NCI-H1417 treated with DMSO at 0.1 percent for 48 hours (cell line): ENCODE results near the gene KRT4.

Experiments used
- DNase-seq: peaks from one replicate; lab custom pipeline; 2025; lab: John Stamatoyannopoulos, UW

The KRT4 gene

DNA sequence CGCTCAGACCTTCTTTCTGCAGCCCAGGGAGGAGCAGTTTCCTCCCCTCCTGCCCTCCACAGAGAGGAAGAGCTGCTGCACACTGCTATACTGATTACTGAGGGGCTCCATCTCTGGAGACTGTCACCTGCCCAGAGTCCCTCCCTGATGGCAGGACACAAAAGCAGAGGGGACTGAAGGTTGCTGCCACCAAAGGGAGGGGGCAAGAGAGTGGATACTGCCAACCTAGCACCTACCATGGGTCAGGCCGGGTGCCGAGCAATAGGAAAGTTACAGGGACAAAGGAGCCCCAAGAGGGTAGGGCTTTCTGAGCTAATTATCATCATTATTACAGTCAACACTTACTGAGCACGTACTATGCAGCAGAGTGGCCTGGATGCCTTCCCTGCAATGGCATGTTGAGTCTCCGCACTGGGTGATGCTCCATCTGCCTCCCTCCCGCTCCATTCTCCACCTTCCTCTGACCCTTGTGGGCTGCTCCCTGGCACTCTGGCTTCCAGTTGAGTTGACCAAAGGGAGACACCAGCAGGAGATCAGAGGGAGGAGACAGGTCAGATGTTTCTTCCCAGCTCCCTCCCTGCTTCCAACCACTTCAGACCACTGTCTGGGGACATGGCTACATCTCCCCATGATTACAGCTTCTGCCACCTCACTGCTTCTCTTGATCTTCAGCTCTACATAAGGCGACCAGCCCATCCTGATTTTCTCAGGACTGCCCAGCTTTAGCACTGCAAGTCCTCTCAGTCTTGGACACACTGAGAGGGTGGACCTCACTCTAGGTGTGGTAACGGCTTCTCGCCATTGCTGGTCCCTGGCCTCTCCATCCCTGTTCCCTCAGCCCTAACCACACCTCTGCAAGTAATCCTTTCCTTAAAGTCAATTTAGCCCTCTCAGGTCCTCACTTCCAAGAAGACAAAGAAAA is 22.8 kb upstream of the KRT4 start:
- DNase-seq = no peak

- DNase-seq = no peak
These were observed 22.1 kb upstream of the KRT4 start for GRCh38 chr12:52836042-52836466.

DNA sequence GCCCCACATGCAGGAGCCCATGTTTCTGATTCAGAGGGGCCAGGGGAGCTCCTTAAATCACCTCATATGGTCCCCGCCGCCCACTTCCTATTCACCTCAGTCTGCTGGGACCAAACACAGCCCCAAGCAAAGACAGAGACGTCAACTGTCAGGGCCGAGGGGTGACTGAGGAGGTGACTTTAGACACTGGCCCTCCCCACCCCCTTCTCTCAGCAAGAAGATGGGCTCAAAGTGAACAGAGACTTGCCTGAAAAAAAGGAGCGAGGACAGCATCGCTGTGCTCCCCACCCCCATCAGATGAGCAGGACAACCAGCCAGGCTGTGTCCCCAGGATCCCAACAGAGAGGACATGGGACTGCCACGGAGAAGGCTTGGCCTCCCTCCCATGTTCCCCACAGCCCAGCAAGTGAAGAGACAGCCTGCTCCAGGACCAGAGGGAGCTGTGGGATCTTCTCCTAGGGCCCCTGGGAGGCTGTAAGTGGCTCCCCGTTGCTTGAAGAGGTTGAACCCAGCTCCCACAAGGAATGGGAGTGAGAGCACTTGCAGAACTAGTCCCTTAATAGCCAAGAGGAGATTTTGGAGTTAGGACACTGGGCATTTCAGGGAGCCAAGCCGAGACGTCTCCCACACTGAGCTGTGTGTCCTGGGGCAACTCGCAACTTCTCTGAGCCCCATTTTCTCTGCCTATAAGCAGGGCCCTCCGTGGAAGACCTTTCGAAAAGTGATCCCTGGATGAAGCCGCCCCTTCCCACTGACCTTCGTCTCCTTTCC is 21.5 kb upstream of the KRT4 start:
- no peak for DNase-seq

DNA sequence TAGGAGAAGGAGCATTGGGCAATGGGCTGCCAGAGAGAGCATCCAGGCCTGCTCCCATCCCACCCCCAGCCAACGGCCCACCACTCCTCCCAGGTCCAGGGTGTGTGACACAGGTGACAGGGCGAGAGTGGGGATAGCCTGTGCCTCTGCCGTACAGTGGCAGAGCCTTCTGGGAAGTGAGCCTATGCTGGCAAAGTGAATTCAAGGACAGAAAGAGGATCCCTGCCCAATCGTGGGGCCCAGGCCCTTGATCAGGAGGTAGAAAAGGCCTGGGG is 20.7 kb upstream of the KRT4 start:
- no peak for DNase-seq

DNA sequence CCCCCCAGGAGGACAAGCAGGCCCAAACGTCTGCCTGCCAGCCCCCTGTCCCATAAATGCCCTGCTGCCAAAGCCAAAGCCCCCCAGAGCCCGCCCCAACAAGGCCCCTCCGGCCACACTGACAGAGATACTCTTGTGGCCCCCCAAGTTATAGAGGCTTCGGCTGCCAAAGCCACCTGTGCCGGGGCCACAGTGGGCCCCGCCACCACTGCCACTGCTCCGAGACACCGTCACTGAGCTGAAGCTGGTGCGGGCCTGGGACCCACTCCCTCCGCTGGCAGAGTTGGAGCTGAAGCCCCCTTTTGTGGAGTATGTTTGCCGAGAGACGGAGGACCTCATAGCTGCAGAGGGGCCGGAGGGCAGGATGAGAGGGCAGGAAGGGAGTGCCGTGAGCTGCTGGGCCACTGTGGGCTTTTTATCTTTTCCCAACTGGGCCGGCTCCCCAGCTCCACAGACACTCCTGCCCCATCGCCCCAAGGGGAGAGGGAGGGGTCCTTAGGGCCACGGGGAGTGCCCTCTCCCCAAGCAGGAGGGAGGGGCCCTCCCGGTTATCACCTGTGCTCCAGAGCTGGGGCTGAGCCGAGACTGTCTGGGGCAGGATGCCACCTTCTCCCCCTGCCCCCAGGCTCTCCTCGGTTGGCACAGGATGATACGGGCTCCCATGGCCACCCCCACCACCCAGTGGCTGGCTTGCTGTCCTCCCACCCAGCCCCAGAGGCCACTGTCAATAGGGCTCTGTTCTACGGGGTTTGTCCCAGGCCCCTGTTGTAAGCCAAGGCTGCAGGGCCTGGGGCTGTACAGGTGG is 20.2 kb upstream of the KRT4 start, which contains the start of gene KRT79:
KRT79 (minus strand) TSS at position 390 of the 805 bp plus-strand sequence; CDS start at position 339, 51 bp downstream.
- DNase-seq = no peak

- no peak for DNase-seq
These were observed 19.3 kb upstream of the KRT4 start for GRCh38 chr12:52832985-52833905.

DNA sequence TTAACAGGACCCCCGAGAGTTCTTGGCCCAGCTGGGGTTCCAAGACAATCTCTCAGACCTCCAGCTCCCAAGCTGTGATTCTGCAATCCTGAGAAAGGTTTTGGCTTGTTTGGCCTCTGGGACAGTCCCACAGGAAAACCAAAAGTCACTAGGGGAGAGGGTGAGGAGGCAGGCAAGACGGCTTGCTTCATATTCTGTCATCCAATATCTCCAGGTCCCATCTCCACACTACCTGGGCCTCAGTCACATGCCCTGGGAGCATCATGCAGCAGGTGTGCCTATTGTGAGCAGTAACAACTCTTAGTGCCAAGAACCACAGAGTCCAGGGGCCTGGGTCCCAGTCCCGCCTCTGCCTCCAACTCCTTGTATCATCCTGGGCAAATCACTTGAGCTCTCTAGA is 18.5 kb upstream of the KRT4 start:
- no peak for DNase-seq

DNA sequence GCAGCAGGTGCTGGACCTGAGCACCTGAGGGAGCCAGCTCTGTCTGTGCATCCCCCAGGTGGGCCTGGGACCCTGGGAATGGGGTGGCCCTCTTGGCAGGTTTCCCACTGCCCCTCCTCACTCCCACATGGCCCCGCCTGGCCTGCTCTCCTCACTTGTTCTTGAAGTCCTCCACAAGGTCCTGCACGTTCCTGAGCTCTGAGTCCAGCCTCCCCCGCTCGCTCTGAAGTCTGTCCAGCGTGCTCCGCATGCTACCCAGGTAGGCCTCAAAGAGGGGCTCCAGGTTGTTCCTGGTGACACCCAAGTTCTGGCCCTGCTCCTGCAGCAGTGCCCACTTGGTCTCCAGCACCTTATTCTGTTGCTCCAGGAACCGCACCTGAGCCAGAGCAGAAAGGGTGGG is 17.3 kb upstream of the KRT4 start:
- no peak for DNase-seq

DNA sequence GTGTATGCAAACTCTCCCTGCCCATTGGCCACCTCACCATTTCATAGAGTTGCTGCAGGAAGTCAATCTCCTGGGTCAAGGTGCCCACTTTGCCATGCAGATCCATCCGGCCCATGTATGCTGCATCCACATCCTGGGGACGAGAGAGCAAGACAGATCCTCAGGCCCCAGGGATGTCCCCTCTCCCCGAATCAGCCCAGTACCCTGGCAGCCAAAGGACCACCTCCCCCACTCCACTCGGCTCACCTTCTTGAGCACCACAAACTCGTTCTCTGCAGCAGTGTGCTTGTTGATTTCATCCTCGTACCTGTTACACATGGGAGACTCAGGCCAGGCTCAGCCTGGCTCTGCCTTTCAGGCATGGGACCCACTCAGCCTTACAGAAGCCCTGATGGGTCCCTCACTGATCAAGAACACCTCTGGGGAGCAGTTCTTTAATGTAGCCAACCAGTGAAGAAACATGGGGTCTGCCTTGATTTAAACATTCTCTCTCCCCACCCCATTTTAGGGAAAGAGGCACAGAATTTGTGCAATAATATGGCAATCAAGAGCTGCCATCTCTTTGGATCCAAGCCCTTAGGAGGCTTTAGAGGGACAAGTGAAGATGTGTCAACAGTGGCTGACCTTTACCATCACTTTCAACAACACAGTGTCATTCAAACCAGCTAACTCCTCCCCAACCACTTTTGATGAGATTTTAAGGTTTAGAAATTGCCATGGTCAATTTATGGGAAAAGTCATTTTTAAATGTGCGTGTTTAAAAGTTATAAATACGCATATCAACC is 16.3 kb upstream of the KRT4 start:
- no peak for DNase-seq

GRCh38 chr12:52828591-52829021 is 14.7 kb upstream of the KRT4 start:
- no peak for DNase-seq

DNA sequence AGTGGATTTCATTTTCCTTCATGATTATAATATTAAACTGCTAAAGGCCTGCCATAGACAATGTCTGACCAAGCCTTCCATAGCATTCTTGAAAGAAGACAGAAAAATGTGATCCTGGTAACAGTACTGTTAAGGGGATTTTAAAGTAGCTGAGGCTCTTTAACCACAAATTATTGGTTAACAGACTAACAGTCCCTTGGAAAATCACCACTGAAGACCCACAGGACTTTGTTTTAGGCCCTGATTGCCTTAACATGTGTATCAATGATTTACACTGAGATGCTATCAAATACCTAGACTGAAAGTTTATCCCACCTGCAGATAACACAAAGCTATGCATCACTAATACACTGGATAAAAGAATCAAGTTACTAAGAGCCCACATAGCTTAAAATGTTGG is 14.2 kb upstream of the KRT4 start:
- no peak for DNase-seq

GRCh38 chr12:52827499-52828090 is 13.7 kb upstream of the KRT4 start:
- no peak for DNase-seq

- no peak for DNase-seq
These were observed 12.9 kb upstream of the KRT4 start for GRCh38 chr12:52826611-52827498.

- no peak for DNase-seq
These were observed 12.0 kb upstream of the KRT4 start for GRCh38 chr12:52825961-52826360.

GRCh38 chr12:52824741-52825410 is 11.0 kb upstream of the KRT4 start:
- DNase-seq = no peak

GRCh38 chr12:52823761-52824450 is 10.0 kb upstream of the KRT4 start:
- no peak for DNase-seq

DNA sequence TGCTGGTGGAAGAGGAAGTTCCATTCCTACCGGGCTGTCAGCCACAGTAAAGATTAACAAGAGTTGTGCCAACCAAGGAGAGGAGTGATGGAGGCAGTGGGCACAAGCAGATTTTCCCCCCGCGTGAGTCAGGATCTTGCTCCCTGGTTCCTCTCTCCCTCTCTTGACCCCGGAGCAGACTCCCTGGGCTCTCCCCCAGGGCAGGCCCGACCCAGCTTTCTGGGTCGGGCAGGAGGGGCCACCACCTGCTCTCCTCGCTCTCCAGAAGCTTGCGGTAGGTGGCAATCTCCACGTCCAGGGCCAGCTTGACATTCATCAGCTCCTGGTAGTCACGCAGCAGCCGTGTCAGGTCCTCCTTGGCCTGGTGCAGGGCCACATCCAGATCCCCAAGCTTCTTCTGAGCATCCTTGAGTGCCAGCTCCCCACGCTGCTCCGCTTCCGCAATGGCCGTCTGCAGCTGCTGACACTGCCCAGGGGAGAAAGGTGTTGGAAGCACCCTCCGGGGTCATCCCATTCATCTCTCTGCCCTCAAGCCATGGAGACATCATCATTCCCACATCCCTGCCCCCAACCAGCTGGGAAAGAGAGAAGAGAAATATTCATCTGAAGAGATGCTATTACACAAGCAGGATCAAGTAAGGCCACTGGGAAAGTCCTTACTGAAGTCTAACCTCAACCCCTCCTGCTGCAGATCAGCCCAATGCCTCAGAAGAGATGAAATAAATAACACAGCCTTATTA is 9.0 kb upstream of the KRT4 start:
- DNase-seq = no peak
